ENCODE data around the gene LEF1. TPM values are rescaled to one million over a fixed set of nuclear protein-coding genes. Genes with fewer than 3 reads are reported as not detected.

The LEF1 gene
- total RNA-seq, result 0.13 TPM in 1 of 2 replicates, not detected in the other

- peak in 1 of 2 donors; percentile 32 for DNase-seq (ENCODE audit: low read depth in 2 of 2)
These were observed at the start of gene LEF1 for GRCh38 chr4:108168671-108169523. Gene LEF1, minus strand, starts transcription at chr4:108168932. Its CDS starts 1,165 bp downstream, at chr4:108167767.

- no peak for DNase-seq (ENCODE audit: low read depth in 2 of 2)
These were observed 47.8 kb upstream of the LEF1 start for GRCh38 chr4:108216510-108216909.

- no peak for DNase-seq (ENCODE audit: low read depth in 2 of 2)
These were observed 46.3 kb upstream of the LEF1 start for GRCh38 chr4:108215055-108215454.

GRCh38 chr4:108213723-108214122 lies 45.0 kb upstream of the LEF1 start:
- DNase-seq (ENCODE audit: low read depth in 2 of 2), result no peak

GRCh38 chr4:108213308-108213707 lies 44.6 kb upstream of the LEF1 start:
- DNase-seq (ENCODE audit: low read depth in 2 of 2), result no peak

GRCh38 chr4:108210989-108211835 lies 42.5 kb upstream of the LEF1 start:
- DNase-seq (ENCODE audit: low read depth in 2 of 2), result no peak

GRCh38 chr4:108209489-108209888 lies 40.8 kb upstream of the LEF1 start:
- DNase-seq (ENCODE audit: low read depth in 2 of 2), result no peak

- no peak for DNase-seq (ENCODE audit: low read depth in 2 of 2)
These were observed 37.1 kb upstream of the LEF1 start for GRCh38 chr4:108205859-108206258.

- no peak for DNase-seq (ENCODE audit: low read depth in 2 of 2)
These were observed 35.8 kb upstream of the LEF1 start for GRCh38 chr4:108204518-108204917.

GRCh38 chr4:108203377-108203776 lies 34.6 kb upstream of the LEF1 start:
- no peak for DNase-seq (ENCODE audit: low read depth in 2 of 2)

GRCh38 chr4:108201774-108202173 lies 33.0 kb upstream of the LEF1 start:
- DNase-seq (ENCODE audit: low read depth in 2 of 2), result no peak

- DNase-seq (ENCODE audit: low read depth in 2 of 2), result no peak
These were observed 31.1 kb upstream of the LEF1 start for GRCh38 chr4:108199881-108200280.

GRCh38 chr4:108193886-108194672 lies 25.3 kb upstream of the LEF1 start:
- DNase-seq (ENCODE audit: low read depth in 2 of 2), result no peak

GRCh38 chr4:108192935-108193334 lies 24.2 kb upstream of the LEF1 start:
- DNase-seq (ENCODE audit: low read depth in 2 of 2), result no peak

GRCh38 chr4:108192056-108192455 lies 23.3 kb upstream of the LEF1 start:
- DNase-seq (ENCODE audit: low read depth in 2 of 2), result no peak

- DNase-seq (ENCODE audit: low read depth in 2 of 2), result no peak
These were observed 22.7 kb upstream of the LEF1 start for GRCh38 chr4:108191269-108191914.

- DNase-seq (ENCODE audit: low read depth in 2 of 2), result no peak
These were observed 20.0 kb upstream of the LEF1 start for GRCh38 chr4:108188770-108189169.

GRCh38 chr4:108185252-108185651 lies 16.5 kb upstream of the LEF1 start:
- no peak for DNase-seq (ENCODE audit: low read depth in 2 of 2)

- DNase-seq (ENCODE audit: low read depth in 2 of 2), result no peak
These were observed 15.8 kb upstream of the LEF1 start for GRCh38 chr4:108184453-108185049.

- DNase-seq (ENCODE audit: low read depth in 2 of 2), result no peak
These were observed 13.0 kb upstream of the LEF1 start for GRCh38 chr4:108181704-108182103.

- no peak for DNase-seq (ENCODE audit: low read depth in 2 of 2)
These were observed 11.8 kb upstream of the LEF1 start for GRCh38 chr4:108180513-108180912.
